Progenitor cell of endocrine pancreas (in vitro differentiated cells): ENCODE data around the gene DUXA. TPM values are rescaled to one million over a fixed set of nuclear protein-coding genes. Genes with fewer than 3 reads are reported as not detected.
"Not testable (repeated sequence)": the region's sequence is repeated elsewhere in the genome, so short reads cannot be mapped to it uniquely, and the experiment has no call there.

Experiments used
- DNase-seq: peaks from one replicate; pipeline ENCODE4 v3.0.0; 2021; ENCODE audit warnings: low spot score; ENCODE audit not compliant: unreplicated experiment
- H3K27ac Mint-ChIP-seq: 2 replicates; pipeline ENCODE4 v1.8.0; 2021; ENCODE audit warnings: mild to moderate bottlenecking, moderate library complexity, mixed read lengths
- H3K27me3 Mint-ChIP-seq: 2 replicates; pipeline ENCODE4 v1.8.0; 2021; ENCODE audit warnings: mixed read lengths
- H3K36me3 Mint-ChIP-seq: 2 replicates; pipeline ENCODE4 v1.8.0; 2022; ENCODE audit warnings: mixed read lengths; ENCODE audit not compliant: insufficient read depth
- H3K4me1 Mint-ChIP-seq: 2 replicates; pipeline ENCODE4 v1.8.0; 2021; ENCODE audit warnings: low read depth, mixed read lengths
- H3K4me3 Mint-ChIP-seq: 2 replicates; pipeline ENCODE4 v1.8.0; 2021; ENCODE audit warnings: low read depth, mild to moderate bottlenecking, moderate library complexity, mixed read lengths
- H3K9me3 Mint-ChIP-seq: 2 replicates; pipeline ENCODE4 v1.8.0; 2021; ENCODE audit warnings: low read depth, mixed read lengths
- CTCF ChIP-seq: fragments of 200-600 bp; sonication (generic); IDR thresholded peaks from one replicate; pipeline ENCODE4 v1.5.0; 2021; ENCODE audit warnings: antibody characterized with exemption, mild to moderate bottlenecking; ENCODE audit not compliant: unreplicated experiment
- total RNA-seq: library from RNA; stranded (reverse); gene quantifications from 2 replicates; pipeline ENCODE4 v1.2.1, GENCODE V29; 2021

The DUXA gene
- total RNA-seq, 1 donor from 2014 or later = not detected

DNA sequence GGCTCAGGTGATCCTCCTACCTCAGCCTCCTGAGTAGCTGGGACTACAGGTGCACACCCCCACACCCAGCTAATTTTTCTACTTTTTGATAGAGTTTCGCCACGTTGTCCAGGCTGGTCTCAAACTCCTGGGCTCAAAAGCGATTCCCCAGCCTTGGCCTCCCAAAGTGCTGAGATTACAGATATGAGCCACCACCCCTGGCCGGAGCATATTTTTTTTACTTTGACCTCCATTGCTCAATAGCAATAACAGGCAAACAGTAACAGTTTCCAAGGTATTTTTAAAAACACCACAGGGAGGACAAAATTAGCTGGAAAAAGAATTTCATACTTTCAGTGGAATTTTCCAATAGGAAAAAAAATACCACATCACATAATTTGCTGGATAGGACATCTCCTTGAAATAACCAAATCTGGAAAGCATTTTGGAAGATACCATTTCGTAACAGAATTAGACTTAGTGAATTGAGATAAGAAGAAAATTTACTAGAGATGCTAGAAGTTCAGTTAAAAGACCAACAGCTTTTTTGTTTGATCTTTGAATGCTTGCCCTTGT lies 5.2 kb downstream of the DUXA start:
- Mint-ChIP-seq H3K36me3 (peaks cover 3% of the 10 kb centered on the region), H3K4me1 (no peaks in the 10 kb centered on the region), H3K9me3 (peaks cover 39% of the 10 kb centered on the region), H3K27me3 (no peaks in the 10 kb centered on the region), H3K27ac (no peak overlapping the region), H3K4me3 (no peak overlapping the region)
- TF ChIP-seq CTCF = no peak
- DNase-seq = no peak

DNA sequence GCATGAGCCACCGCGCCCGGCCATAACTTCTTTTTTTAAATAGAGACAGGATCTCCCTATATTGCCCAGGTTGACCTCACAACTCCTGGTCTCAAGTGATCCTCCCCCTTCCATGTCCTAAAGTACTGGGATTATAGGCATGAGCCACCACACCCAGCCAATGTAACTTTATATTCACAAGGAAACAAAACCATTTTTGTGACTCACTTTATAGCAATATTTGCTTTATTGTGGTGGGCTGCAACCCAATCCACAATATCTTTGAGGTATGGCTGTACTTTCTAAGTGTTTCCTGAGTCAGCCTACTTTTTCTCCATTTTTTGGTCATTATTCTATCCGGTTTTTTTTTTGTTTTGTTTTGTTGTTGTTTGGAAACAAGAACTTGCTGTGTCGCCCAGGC lies 14.4 kb downstream of the DUXA start:
- TF ChIP-seq CTCF = no peak
- no peaks in the 10 kb centered on the region for H3K36me3 Mint-ChIP-seq
- no peak overlapping the region for H3K27ac Mint-ChIP-seq
- H3K4me3 Mint-ChIP-seq = no peak overlapping the region
- DNase-seq = no peak
- peaks cover 42% of the 10 kb centered on the region for H3K9me3 Mint-ChIP-seq
- no peaks in the 10 kb centered on the region for H3K4me1 Mint-ChIP-seq
- no peaks in the 10 kb centered on the region for H3K27me3 Mint-ChIP-seq

- H3K27me3 Mint-ChIP-seq = no peaks in the 10 kb centered on the region
- TF ChIP-seq CTCF = no peak
- no peaks in the 10 kb centered on the region for H3K4me1 Mint-ChIP-seq
- peaks cover 7% of the 10 kb centered on the region for H3K36me3 Mint-ChIP-seq
- no peak for DNase-seq
- H3K9me3 Mint-ChIP-seq = peaks cover 47% of the 10 kb centered on the region
- no peak overlapping the region for H3K27ac Mint-ChIP-seq
- no peak overlapping the region for H3K4me3 Mint-ChIP-seq
These were observed 25.6 kb downstream of the DUXA start for GRCh38 chr19:57141699-57142098.

GRCh38 chr19:57135797-57136196 lies 31.5 kb downstream of the DUXA start:
- H3K9me3 Mint-ChIP-seq = peaks cover 48% of the 10 kb centered on the region
- no peaks in the 10 kb centered on the region for H3K4me1 Mint-ChIP-seq
- H3K27ac Mint-ChIP-seq = no peak overlapping the region
- DNase-seq = no peak
- H3K27me3 Mint-ChIP-seq = no peaks in the 10 kb centered on the region
- H3K36me3 Mint-ChIP-seq = peaks cover 5% of the 10 kb centered on the region
- no peak overlapping the region for H3K4me3 Mint-ChIP-seq
- no peak for TF ChIP-seq CTCF

DNA sequence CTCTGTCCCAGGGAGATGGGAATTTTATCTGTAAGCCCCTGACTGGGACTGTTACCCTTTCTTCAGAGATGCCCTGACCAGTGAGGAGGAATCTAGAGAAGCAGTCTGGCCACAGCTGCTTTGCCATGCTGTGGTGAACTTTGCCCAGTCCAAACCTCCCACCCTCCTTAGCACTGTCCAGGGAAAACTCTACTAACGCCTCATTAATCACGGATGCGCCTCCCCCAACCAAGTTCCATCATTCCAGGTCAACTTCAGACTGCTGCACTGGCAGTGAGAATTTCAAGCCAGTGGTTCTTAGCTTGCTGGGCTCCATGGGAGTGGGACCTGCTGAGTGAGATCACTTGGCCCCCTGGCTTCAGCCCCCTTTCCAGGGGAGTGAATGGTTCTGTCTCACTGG lies 39.9 kb downstream of the DUXA start:
- not testable (repeated sequence) for H3K27ac Mint-ChIP-seq, H3K27me3 Mint-ChIP-seq, H3K36me3 Mint-ChIP-seq, H3K4me1 Mint-ChIP-seq, DNase-seq, H3K4me3 Mint-ChIP-seq
- H3K9me3 Mint-ChIP-seq = peaks cover 69% of the 10 kb centered on the region

GRCh38 chr19:57123882-57124281 lies 43.4 kb downstream of the DUXA start:
- no peaks in the 10 kb centered on the region for H3K27me3 Mint-ChIP-seq
- H3K9me3 Mint-ChIP-seq = peaks cover 46% of the 10 kb centered on the region
- no peak for TF ChIP-seq CTCF
- no peak overlapping the region for H3K27ac Mint-ChIP-seq
- H3K4me1 Mint-ChIP-seq = no peaks in the 10 kb centered on the region
- H3K4me3 Mint-ChIP-seq = no peak overlapping the region
- peaks cover 1% of the 10 kb centered on the region for H3K36me3 Mint-ChIP-seq
- no peak for DNase-seq
